NCI-H82 (cell line): ENCODE results near the gene NUDT22.
"Not testable (repeated sequence)": the region's sequence is repeated elsewhere in the genome, so short reads cannot be mapped to it uniquely, and the experiment has no call there.

Experiments
- DNase-seq: peaks from one replicate; lab custom pipeline; 2025; lab: John Stamatoyannopoulos, UW

Gene NUDT22

DNA sequence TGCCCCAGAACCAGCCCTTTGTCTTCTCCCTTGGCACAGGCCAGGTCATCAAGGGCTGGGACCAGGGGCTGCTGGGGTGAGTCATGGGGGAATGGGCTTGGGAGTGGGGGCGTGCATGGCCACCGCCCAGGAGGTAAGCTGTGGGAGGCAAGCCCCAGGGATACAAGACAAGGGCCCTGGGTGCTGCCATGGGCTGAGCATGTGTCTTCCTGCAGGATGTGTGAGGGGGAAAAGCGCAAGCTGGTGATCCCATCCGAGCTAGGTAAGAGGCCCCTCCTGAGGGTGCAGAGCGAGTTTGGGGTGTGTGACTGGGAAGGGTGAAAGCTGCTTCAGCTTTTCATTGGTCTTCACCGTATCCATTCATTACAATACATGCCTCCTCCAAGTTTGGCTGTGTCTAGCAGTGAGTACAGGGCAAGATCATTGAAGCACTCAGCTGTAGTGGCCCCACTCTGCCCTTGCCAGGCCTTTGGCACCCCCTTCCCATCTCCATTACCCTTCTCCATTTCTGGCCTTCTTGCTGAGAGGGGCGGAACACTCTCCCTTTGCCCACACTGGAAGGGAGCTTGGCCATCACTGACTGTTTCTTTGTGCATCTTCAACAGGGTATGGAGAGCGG, 17.3 kb downstream of the NUDT22 start:
- no peak for DNase-seq

DNA sequence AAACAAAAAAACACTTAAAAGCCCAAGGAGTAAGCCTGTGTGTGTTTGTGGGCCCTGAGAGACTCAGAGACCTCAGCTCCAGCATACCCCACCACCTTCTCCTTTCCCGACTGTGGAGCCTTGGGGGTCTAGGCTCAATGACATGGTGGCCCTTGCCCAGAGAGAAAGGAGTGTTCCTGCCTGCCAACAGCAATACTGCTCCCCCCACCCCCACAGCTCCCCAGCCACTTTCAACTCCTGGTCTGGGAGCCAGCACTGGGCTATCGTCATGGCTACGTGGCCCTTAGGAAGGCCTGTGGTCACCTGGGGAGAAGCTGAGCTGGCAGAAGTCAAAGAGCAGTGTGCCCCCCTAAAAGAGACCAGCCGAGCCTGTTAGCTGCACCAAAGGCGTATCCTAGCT, 18.0 kb downstream of the NUDT22 start:
- DNase-seq, result no peak

GRCh38 chr11:64244966-64245365, 18.9 kb downstream of the NUDT22 start:
- DNase-seq, result no peak

DNA sequence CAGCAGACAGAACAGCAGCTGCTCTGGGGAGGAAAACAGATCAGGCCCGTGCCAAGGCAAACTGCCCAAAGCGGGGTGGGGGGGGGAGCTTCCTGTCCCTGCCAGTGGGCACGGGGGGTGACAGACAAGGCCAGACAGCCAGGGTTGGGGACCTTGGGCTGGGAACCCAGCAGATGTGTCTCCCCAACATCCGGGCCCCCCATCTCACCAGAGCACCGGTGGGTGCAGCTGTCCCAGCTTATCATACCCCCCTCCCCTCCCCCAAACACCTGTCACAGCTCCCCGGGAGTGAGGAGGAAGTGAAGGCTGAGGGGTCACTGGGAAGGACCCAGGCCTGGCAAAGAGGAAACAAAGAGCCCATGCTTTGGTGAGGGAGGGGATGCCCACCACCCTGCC, 19.3 kb downstream of the NUDT22 start:
- no peak for DNase-seq

GRCh38 chr11:64245797-64246620, 19.9 kb downstream of the NUDT22 start:
- DNase-seq, result peak; percentile 42

- not testable (repeated sequence) for DNase-seq
Measured at GRCh38 chr11:64246621-64246870, 20.5 kb downstream of the NUDT22 start.

GRCh38 chr11:64246871-64247728, 21.0 kb downstream of the NUDT22 start, which contains the start of gene PPP1R14B:
Gene PPP1R14B (minus strand): TSS chr11:64246943. CDS start chr11:64246673, 270 bp downstream.
- DNase-seq, result peak; percentile 91

DNA sequence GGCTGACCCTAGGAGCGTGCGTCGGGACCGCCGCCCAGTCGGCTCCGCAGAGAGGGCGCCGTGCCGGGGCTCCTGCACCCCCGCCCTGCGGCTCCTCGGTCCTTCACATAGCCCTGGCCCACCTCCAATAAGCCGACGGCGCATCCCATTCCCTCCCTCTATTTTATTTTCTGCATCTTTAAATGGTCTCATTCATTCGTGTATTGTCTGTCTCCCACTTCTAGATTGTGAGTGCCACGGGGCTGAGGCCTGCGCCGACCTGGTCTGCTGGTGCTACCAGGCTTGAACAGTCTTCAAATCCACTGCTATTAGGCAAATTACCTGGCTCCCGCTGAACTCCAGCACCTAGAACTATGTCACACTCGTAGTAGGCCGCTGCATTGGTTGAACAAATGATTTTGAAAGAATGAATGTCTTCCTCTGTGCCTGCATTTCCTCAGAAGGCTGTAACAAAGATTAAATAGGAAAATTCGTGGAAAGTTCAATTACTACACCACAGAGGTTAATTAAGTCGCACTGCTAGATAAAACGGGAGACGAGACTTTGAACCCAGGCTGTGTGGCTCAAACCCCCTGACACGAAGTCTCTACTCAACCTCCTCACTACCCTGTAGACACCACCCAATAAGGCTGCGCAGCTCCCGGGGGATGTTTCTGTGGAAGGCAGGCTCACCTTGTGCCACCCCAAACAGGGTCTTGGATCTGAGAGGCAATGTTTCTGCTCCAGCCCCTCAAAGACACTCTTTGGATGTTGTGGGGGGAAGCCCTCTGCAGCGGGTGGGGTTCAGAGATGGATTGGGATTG, 21.9 kb downstream of the NUDT22 start:
- peak; percentile 47 for DNase-seq

DNA sequence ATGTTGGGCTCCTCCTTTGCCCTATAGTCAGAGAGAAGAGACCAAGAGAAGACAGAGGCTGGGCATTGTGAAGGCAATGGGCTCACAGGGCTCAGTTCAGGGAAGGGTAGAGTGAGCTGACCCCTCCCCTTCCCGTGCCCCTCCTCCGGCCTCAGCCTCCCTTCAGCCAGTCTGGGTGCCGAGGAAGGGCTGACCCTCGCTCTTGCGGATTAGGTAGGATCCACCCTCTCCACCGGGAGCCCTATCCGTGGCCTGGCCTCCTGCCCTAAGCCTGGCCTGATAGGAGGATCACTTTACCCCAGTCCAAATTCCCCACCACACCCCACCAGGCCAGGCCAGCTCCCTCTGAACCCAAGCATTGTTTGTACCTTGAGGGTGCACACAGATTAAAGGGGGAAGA, 22.5 kb downstream of the NUDT22 start:
- DNase-seq, result peak; percentile 29

DNA sequence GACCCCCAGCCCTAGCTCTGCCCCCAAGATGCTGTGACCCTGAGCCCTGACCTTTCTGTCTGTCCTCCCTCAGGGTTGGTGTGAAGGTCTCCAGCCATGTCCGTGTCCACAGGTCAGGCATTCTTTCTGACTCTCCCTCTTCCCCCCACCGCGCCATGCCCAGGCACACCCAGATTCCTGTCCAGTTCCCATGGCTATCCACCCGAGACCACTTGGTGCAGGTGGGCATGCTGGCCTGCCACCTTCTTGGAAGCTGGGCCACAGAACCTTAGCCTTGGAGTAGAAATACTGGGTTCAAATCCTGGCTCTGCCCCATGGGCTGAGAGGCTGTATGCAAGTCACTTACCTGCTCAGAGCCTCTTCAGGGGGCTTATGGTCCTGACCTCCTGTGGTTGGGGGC, 23.0 kb downstream of the NUDT22 start:
- DNase-seq, result no peak

- DNase-seq, result peak; percentile 48
Measured at GRCh38 chr11:64249563-64250414, 23.7 kb downstream of the NUDT22 start.

DNA sequence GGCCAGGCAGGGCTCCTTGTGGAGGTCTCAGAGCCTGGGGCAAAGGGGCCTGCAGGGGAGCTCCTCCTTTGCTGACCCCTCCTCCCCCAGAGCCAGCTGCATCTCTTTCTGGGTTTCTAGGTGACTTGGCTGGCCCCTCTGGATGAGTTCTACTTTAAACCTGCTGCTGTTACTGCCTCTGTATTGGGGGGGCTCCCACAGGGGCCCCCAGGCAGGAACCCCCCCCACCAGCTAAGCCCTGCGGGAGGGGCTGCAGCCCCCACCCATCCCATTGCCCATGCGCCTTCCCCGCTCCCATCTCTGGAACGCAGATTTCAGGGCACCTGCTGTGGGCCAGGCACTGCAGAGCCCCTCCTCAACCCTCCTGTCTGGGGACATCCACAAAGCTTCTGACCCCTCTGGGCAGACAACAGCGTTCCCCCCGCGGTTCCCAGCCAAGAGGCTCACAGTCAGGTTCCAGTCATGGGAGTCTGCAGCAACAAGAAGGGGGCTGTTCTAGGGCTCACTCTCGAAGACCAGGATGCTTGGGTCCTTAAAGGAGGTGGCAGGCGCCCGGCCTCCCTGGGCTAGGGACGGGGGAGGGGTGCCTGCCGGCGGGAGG, 24.4 kb downstream of the NUDT22 start:
- no peak for DNase-seq

- peak; percentile 75 for DNase-seq
Measured at GRCh38 chr11:64251016-64251752, 25.1 kb downstream of the NUDT22 start, which contains the start of gene PLCB3. Gene PLCB3 (plus strand): TSS chr11:64251530. CDS start chr11:64251650, 120 bp downstream.

- DNase-seq, result no peak
Measured at GRCh38 chr11:64251753-64252002, 25.6 kb downstream of the NUDT22 start.

- peak; percentile 28 for DNase-seq
Measured at GRCh38 chr11:64252003-64252872, 26.2 kb downstream of the NUDT22 start.

DNA sequence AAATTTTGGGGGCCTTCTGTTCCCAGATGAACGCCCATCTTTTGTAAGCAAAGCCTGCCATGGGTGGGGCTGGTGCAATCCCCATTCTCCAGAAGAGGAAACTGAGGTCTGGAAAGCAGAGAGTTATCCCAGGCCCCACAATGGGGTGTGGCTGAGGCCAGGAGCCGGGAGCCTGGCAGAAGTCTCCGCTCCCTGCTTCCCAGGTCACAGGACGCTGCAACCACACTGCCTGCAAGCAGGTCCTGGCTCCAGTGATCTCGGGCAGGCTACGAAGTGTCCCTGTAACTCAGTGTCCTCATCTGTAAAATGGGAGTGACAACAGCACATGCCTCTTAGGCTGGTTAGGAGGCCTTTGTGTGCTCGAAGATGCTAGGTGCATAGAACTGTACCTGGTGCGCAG, 27.0 kb downstream of the NUDT22 start:
- DNase-seq, result no peak

DNA sequence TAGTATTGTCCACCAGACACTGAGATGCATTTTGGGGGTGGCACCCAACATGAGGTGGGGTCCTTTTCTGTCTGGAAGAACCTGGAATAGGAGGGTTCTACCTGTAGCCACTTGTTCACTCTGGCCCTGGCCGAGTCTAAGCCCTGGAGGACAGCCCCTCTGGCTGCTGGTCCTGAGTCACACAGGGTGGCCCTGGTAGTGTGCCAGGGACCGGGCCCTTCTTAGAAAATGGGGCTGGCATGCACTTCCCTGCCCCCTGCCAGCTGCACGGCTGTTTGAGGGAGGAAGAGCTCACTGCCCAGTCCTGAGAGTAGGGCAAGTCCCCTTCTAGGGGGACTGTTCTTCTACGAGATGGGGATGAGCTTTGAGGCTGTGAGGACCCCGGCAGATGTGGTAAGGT, 27.4 kb downstream of the NUDT22 start:
- DNase-seq, result no peak

GRCh38 chr11:64254326-64254725, 28.3 kb downstream of the NUDT22 start:
- no peak for DNase-seq
